Transverse colon (tissue), 3 donors: ENCODE data around the gene ZFHX3.

Experiments used
- CTCF ChIP-seq, 5 experiments: fragments of 200-600 bp in 3 of 5; fragments of 450-650 bp in 2 of 5; sonication (generic) in 3 of 5; IDR thresholded peaks; 1 replicate in 2 of 5; 2 replicates in 3 of 5; pipeline ENCODE4 v1.5.1; 2016 to 2017; ENCODE audit warnings: antibody characterized with exemption in 5 of 5, inconsistent platforms in 3 of 5, mild to moderate bottlenecking in 2 of 5, moderate library complexity in 1 of 5
- POLR2A ChIP-seq: fragments of 450-650 bp; IDR thresholded peaks from one replicate; pipeline ENCODE4 v1.6.1; 2016; ENCODE audit warnings: antibody characterized with exemption, mild to moderate bottlenecking, moderate library complexity

GRCh38 chr16:73037845-73038570 lies 9.9 kb downstream of the ZFHX3 start:
- TF ChIP-seq CTCF (IDR thresholded peaks at IDR 0.05) (no peak), POLR2A (no peak)
